ENCODE measurements around the gene CD37.
"Not testable (repeated sequence)": the region's sequence is repeated elsewhere in the genome, so short reads cannot be mapped to it uniquely, and the experiment has no call there.

Gene CD37

DNA sequence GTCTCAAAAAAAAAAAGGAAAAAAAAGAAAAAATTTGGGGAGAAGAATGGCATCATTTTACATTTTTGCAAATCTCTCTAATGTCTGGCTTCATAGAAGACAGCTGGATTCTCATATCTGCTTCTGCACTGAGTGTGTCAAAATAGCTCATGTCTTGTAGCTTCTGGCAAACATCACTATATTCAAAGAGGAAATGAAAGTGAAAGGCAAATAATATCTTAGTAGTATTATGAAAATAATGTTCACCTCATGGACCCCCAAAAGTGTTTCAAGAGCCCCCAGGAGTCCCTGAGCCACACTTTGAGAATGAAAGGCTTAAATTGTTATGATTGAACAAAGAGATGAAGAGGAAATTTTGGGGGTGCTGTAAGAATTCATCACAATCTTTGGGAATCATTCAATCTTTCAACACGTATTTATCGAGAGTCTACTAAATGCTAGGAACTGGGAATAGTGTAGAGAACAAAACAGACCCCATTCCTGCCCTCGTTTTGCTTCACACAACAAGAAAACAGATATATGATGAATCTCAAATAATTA is 9.0 kb upstream of the CD37 start:
- H3K27ac ChIP-seq (ENCODE audit: low read depth, low read length, poor library complexity, severe bottlenecking) = peak overlapping the region; percentile 96
- no peaks in the 10 kb centered on the region for H4K20me1 ChIP-seq (ENCODE audit: insufficient read depth, low read length)
- H3K9me2 ChIP-seq (ENCODE audit: low read depth, low read length) = no peaks in the 10 kb centered on the region
- no peak overlapping the region for H2AFZ ChIP-seq (ENCODE audit: low read length)
- no peaks in the 10 kb centered on the region for H3K79me2 ChIP-seq (ENCODE audit: insufficient read depth, low read length)
- peaks cover 14% of the 10 kb centered on the region; the same call in 1 of the 2 replicates for H3K36me3 ChIP-seq (ENCODE audit: insufficient read depth, low read length)
- no peaks in the 10 kb centered on the region for H3K27me3 ChIP-seq (ENCODE audit: insufficient read depth, low read length)
- peak overlapping the region; percentile 64 for H3K4me2 ChIP-seq (ENCODE audit: low read length)
- H3K4me3 ChIP-seq (ENCODE audit: low read depth, low read length, poor library complexity, severe bottlenecking) = no peak overlapping the region
- peaks cover 8% of the 10 kb centered on the region; the same call in 1 of the 2 replicates for H3K9me3 ChIP-seq (ENCODE audit: low read length)
- peak overlapping the region; percentile 50 for H3K9ac ChIP-seq (ENCODE audit: low read length)
- peaks cover 56% of the 10 kb centered on the region for H3K4me1 ChIP-seq (ENCODE audit: insufficient read depth, low read length, severe bottlenecking)
- no peak for TF ChIP-seq EZH2 (IDR thresholded peaks at IDR 0.05; ENCODE audit: borderline replicate concordance, low read length)
- TF ChIP-seq, protein P1, sequence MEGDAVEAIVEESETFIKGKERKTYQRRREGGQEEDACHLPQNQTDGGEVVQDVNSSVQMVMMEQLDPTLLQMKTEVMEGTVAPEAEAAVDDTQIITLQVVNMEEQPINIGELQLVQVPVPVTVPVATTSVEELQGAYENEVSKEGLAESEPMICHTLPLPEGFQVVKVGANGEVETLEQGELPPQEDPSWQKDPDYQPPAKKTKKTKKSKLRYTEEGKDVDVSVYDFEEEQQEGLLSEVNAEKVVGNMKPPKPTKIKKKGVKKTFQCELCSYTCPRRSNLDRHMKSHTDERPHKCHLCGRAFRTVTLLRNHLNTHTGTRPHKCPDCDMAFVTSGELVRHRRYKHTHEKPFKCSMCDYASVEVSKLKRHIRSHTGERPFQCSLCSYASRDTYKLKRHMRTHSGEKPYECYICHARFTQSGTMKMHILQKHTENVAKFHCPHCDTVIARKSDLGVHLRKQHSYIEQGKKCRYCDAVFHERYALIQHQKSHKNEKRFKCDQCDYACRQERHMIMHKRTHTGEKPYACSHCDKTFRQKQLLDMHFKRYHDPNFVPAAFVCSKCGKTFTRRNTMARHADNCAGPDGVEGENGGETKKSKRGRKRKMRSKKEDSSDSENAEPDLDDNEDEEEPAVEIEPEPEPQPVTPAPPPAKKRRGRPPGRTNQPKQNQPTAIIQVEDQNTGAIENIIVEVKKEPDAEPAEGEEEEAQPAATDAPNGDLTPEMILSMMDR (IDR thresholded peaks at IDR 0.05; ENCODE audit: low read length) = no peak
- 0 out of 2 replicates have a peak, but pooled peaks cover 3% of the 10 kb centered on the region for H3F3A ChIP-seq (ENCODE audit: insufficient read depth, low read length)

DNA sequence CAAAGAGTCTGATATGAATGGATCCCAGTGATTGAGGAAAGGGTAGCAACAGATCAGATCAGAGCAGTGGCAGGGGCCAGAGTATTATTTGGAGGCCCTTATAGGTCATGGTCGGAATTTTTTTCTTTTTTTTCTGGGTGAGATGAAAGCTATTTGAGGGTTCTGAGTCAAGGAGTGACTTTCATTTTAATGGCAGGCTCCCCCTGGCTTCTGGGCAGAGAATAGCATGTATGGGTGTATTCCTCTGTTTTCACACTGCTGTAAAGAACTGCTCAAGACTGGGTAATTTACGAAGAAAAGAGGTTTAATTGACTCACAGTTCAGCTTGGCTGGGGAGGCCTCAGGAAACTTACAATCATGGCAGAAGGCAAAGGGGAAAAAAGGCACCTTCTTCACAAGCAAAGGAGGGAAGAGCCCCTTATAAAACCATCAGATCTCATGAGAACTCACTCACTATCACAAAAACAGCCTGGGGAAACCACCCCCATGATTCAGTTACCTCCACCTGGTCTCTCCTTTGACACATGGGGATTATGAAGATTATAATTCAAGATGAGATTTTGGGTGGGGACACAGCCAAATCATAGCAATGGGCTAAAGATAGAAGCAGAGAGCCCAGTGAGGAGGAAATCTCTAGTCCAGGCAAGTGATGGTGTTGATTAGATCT is 7.2 kb upstream of the CD37 start:
- no peaks in the 10 kb centered on the region for H3K9me2 ChIP-seq (ENCODE audit: low read depth, low read length)
- H3F3A ChIP-seq (ENCODE audit: insufficient read depth, low read length) = 0 out of 2 replicates have a peak, but pooled peaks cover 7% of the 10 kb centered on the region
- TF ChIP-seq EZH2 (IDR thresholded peaks at IDR 0.05; ENCODE audit: borderline replicate concordance, low read length) = no peak
- TF ChIP-seq, protein P1 (IDR thresholded peaks at IDR 0.05; ENCODE audit: low read length) = peak; percentile 77
- peak overlapping the region; percentile 96 for H3K27ac ChIP-seq (ENCODE audit: low read depth, low read length, poor library complexity, severe bottlenecking)
- H4K20me1 ChIP-seq (ENCODE audit: insufficient read depth, low read length) = no peaks in the 10 kb centered on the region
- H3K4me2 ChIP-seq (ENCODE audit: low read length) = peak overlapping the region; percentile 50
- H2AFZ ChIP-seq (ENCODE audit: low read length) = no peak overlapping the region
- H3K9me3 ChIP-seq (ENCODE audit: low read length) = peaks cover 5% of the 10 kb centered on the region; the same call in 1 of the 2 replicates
- H3K79me2 ChIP-seq (ENCODE audit: insufficient read depth, low read length) = no peaks in the 10 kb centered on the region
- peak overlapping the region; percentile 42 for H3K4me3 ChIP-seq (ENCODE audit: low read depth, low read length, poor library complexity, severe bottlenecking)
- peaks cover 74% of the 10 kb centered on the region for H3K4me1 ChIP-seq (ENCODE audit: insufficient read depth, low read length, severe bottlenecking)
- no peaks in the 10 kb centered on the region for H3K27me3 ChIP-seq (ENCODE audit: insufficient read depth, low read length)
- peaks cover 14% of the 10 kb centered on the region; the same call in 1 of the 2 replicates for H3K36me3 ChIP-seq (ENCODE audit: insufficient read depth, low read length)
- peak overlapping the region; percentile 33; the same call in 1 of the 2 replicates for H3K9ac ChIP-seq (ENCODE audit: low read length)

DNA sequence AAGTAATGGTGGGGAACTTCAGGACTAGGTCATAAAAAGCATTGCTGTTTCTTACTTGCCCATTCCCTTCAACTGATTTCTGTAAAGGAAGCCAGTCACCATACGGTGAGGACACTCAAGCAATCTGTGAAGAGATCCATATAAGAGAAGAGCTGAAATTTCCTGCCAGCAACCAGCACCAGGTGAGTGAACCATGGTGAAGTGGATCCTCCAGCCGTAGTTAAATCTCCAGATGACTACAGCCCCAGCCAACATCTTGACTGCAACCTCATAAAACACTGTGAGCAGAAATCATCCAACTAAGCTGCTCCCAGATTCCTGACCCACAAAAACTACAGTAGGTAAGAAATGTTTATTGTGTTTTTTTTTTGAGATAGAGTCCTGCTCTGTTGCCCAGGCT is 6.5 kb upstream of the CD37 start:
- no peak for TF ChIP-seq EZH2 (IDR thresholded peaks at IDR 0.05; ENCODE audit: borderline replicate concordance, low read length)
- TF ChIP-seq, protein P1 (IDR thresholded peaks at IDR 0.05; ENCODE audit: low read length) = no peak
- Histone ChIP-seq H4K20me1 (ENCODE audit: insufficient read depth, low read length) (no peaks in the 10 kb centered on the region), H3K27ac (ENCODE audit: low read depth, low read length, poor library complexity, severe bottlenecking) (peak overlapping the region; percentile 96), H2AFZ (ENCODE audit: low read length) (no peak overlapping the region), H3K36me3 (ENCODE audit: insufficient read depth, low read length) (peaks cover 10% of the 10 kb centered on the region; the same call in 1 of the 2 replicates), H3K27me3 (ENCODE audit: insufficient read depth, low read length) (no peaks in the 10 kb centered on the region), H3K9me2 (ENCODE audit: low read depth, low read length) (no peaks in the 10 kb centered on the region), H3K79me2 (ENCODE audit: insufficient read depth, low read length) (no peaks in the 10 kb centered on the region), H3F3A (ENCODE audit: insufficient read depth, low read length) (0 out of 2 replicates have a peak, but pooled peaks cover 4% of the 10 kb centered on the region), H3K4me1 (ENCODE audit: insufficient read depth, low read length, severe bottlenecking) (peaks cover 81% of the 10 kb centered on the region), H3K9ac (ENCODE audit: low read length) (peak overlapping the region; percentile 33; the same call in 1 of the 2 replicates), H3K9me3 (ENCODE audit: low read length) (peaks cover under 1% of the 10 kb centered on the region; the same call in 1 of the 2 replicates), H3K4me2 (ENCODE audit: low read length) (peak overlapping the region; percentile 50), H3K4me3 (ENCODE audit: low read depth, low read length, poor library complexity, severe bottlenecking) (peak overlapping the region; percentile 42)

DNA sequence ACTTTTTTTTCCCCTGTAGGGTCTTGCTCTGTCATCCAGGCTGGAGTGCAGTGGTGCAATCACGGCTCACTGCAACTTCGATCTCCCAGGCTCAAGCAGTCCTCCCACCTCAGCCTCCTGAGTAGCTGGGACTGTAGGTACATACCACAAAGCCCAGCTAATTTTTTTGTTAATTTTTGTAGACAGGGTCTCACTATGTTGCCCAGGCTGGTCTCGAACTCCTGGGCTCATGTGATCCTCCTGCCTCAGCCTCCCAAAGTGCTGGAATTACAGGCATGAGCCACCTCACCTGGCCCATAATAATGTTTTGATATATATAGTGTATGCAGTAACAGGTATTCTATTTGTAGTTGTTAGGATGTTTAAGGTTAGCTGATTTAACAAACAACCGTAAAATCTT is 4.0 kb upstream of the CD37 start:
- not testable (repeated sequence) for H2AFZ ChIP-seq (ENCODE audit: low read length)
- peak overlapping the region; percentile 52; the same call in 1 of the 2 replicates for H3K9ac ChIP-seq (ENCODE audit: low read length)

More for the DNA sequence above, 4.0 kb upstream of the CD37 start:
- not testable (repeated sequence) for H3K79me2 ChIP-seq (ENCODE audit: insufficient read depth, low read length); H3K9me3 ChIP-seq (ENCODE audit: low read length); H4K20me1 ChIP-seq (ENCODE audit: insufficient read depth, low read length); H3K36me3 ChIP-seq (ENCODE audit: insufficient read depth, low read length); H3K27me3 ChIP-seq (ENCODE audit: insufficient read depth, low read length); H3K9me2 ChIP-seq (ENCODE audit: low read depth, low read length); H3F3A ChIP-seq (ENCODE audit: insufficient read depth, low read length)
- peak overlapping the region; percentile 75 for H3K4me2 ChIP-seq (ENCODE audit: low read length)
- peak overlapping the region; percentile 96 for H3K27ac ChIP-seq (ENCODE audit: low read depth, low read length, poor library complexity, severe bottlenecking)
- H3K4me3 ChIP-seq (ENCODE audit: low read depth, low read length, poor library complexity, severe bottlenecking) = peak overlapping the region; percentile 35
- peaks cover 96% of the 10 kb centered on the region for H3K4me1 ChIP-seq (ENCODE audit: insufficient read depth, low read length, severe bottlenecking)
